HEK293T (cell line): ENCODE measurements around the gene CTF1.
"Not testable (repeated sequence)": the region's sequence is repeated elsewhere in the genome, so short reads cannot be mapped to it uniquely, and the experiment has no call there.

Experiments
- ARNT ChIP-seq: fragments of 450-650 bp; IDR thresholded peaks from 2 replicates; pipeline ENCODE4 v1.6.1; 2017; ENCODE audit warnings: mild to moderate bottlenecking
- BHLHE40 ChIP-seq: fragments of 450-650 bp; IDR thresholded peaks from 2 replicates; pipeline ENCODE4 v1.6.1; 2016; ENCODE audit warnings: mild to moderate bottlenecking, moderate library complexity, borderline replicate concordance
- FOXA1 ChIP-seq: fragments of 450-650 bp; IDR thresholded peaks from 2 replicates; pipeline ENCODE4 v1.6.1; 2016; ENCODE audit warnings: mild to moderate bottlenecking
- FOXK2 ChIP-seq: fragments of 450-650 bp; IDR thresholded peaks from 2 replicates; pipeline ENCODE4 v1.6.1; 2016; ENCODE audit warnings: mild to moderate bottlenecking
- SP1 ChIP-seq: fragments of 450-650 bp; IDR thresholded peaks from 2 replicates; pipeline ENCODE4 v1.6.1; 2017
- SUZ12 ChIP-seq: fragments of 450-650 bp; IDR thresholded peaks from 2 replicates; pipeline ENCODE4 v1.6.1; 2016; ENCODE audit warnings: mild to moderate bottlenecking

DNA sequence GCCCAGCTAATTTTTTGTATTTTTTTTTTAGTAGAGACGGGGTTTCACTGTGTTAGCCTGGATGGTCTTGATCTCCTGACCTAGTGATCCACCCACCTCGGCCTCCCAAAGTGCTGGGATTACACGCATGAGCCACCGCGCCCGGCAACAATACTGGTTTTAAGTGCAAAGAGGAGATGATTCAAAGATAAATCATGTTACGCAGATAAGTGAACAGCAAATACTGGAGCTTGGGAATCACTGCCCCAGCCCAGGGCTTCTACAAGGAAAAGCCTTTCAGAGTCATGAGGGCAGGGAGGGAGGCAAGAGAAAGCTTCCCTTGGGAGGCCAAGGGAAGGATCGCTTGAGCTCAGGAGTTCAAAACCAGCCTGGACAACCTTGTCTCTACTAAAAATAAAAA is 43.2 kb downstream of the CTF1 start:
- TF ChIP-seq FOXK2, ARNT, SP1, BHLHE40, FOXA1, SUZ12: not testable (repeated sequence)
